Spleen (tissue), 7 donors: ENCODE measurements around the gene KRT7.

ENCODE experiments used
- POLR2A ChIP-seq, 3 donors: fragments of 450-650 bp; IDR thresholded peaks; one replicate each; pipeline ENCODE4 v1.5.1; 2017; ENCODE audit warnings: antibody characterized with exemption in 3 of 3, mild to moderate bottlenecking in 1 of 3
- POLR2AphosphoS5 ChIP-seq, 3 donors: sonication (generic); formaldehyde crosslinking; IDR thresholded peaks; one replicate each; pipeline ENCODE4 v1.5.1; 2017; ENCODE audit warnings: antibody characterized with exemption in 3 of 3
- TF ChIP-seq, protein P1 (sequence below), 11 experiments: fragments of 200-600 bp in 7 of 11; fragments of 450-650 bp in 4 of 11; sonication (generic) in 4 of 11; IDR thresholded peaks in 8 of 11; conservative IDR thresholded peaks in 3 of 11; 1 replicate in 7 of 11; 2 replicates in 4 of 11; pipeline versions ENCODE4 v1.4.0 to v1.8.0; 2016 to 2021; ENCODE audit warnings: antibody characterized with exemption in 11 of 11, inconsistent platforms in 4 of 11, mild to moderate bottlenecking in 1 of 11
- donor health status: DM: no; HTN: no; CAD: no; lungs with moderate emphysema.
- donor health status: DM: no; HTN: no; CAD: no.
- donor health status: DM: no; HTN: no; CAD: no.

DNA sequence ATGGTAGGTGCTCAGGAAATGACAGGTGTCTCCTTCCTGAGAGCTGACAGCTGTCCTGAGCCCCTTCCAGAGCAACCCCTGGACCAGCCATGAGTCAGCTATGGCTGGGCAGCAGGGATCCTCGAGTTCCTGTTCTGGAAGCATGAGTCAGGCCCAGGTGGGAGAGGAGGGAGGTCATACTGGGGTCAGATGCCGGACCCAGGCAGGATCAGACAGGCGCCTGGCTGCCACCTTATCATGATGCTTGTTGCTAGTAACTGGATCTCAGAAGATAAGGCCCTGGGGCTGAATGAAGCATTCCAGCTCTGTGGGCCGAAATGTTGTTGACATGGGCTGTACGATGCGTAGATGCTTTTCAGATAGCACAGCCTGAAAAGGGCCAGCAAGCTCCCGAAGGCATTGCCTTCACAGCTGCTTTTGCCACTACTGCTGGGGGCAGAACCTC is 17.4 kb upstream of the KRT7 start:
- TF ChIP-seq, protein P1, sequence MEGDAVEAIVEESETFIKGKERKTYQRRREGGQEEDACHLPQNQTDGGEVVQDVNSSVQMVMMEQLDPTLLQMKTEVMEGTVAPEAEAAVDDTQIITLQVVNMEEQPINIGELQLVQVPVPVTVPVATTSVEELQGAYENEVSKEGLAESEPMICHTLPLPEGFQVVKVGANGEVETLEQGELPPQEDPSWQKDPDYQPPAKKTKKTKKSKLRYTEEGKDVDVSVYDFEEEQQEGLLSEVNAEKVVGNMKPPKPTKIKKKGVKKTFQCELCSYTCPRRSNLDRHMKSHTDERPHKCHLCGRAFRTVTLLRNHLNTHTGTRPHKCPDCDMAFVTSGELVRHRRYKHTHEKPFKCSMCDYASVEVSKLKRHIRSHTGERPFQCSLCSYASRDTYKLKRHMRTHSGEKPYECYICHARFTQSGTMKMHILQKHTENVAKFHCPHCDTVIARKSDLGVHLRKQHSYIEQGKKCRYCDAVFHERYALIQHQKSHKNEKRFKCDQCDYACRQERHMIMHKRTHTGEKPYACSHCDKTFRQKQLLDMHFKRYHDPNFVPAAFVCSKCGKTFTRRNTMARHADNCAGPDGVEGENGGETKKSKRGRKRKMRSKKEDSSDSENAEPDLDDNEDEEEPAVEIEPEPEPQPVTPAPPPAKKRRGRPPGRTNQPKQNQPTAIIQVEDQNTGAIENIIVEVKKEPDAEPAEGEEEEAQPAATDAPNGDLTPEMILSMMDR (IDR thresholded peaks at IDR 0.05 in 8 of 11, conservative IDR thresholded peaks at IDR 0.05 in 3 of 11) = no peak
- no peak for TF ChIP-seq POLR2A (IDR thresholded peaks at IDR 0.05)
- TF ChIP-seq POLR2AphosphoS5 (IDR thresholded peaks at IDR 0.05) = no peak
